Measurements from ENCODE around the gene SPTSSA. TPM values are rescaled to one million over a fixed set of nuclear protein-coding genes. Genes with fewer than 3 reads are reported as not detected.

The SPTSSA gene, protein sequence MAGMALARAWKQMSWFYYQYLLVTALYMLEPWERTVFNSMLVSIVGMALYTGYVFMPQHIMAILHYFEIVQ
- total RNA-seq (2014; rRNA removed; shearing (Covaris generic)) (22.3 and 27.5 TPM in 2 replicates), polyA plus RNA-seq (2016; fragmentation: Nextera tagmentation; extraction: Ambion mirVana) (33.5 and 36.4 TPM in 2 replicates)
- long read RNA-seq, transcript SPTSSA-201 (2 exons, 2,777 nt) = major isoform, 10 of 11 reads
- long read RNA-seq, partial matches to known transcripts = 0 of 11 reads
- long read RNA-seq, other reads (novel, unspliced or antisense) = 1 of 11 reads

DNA sequence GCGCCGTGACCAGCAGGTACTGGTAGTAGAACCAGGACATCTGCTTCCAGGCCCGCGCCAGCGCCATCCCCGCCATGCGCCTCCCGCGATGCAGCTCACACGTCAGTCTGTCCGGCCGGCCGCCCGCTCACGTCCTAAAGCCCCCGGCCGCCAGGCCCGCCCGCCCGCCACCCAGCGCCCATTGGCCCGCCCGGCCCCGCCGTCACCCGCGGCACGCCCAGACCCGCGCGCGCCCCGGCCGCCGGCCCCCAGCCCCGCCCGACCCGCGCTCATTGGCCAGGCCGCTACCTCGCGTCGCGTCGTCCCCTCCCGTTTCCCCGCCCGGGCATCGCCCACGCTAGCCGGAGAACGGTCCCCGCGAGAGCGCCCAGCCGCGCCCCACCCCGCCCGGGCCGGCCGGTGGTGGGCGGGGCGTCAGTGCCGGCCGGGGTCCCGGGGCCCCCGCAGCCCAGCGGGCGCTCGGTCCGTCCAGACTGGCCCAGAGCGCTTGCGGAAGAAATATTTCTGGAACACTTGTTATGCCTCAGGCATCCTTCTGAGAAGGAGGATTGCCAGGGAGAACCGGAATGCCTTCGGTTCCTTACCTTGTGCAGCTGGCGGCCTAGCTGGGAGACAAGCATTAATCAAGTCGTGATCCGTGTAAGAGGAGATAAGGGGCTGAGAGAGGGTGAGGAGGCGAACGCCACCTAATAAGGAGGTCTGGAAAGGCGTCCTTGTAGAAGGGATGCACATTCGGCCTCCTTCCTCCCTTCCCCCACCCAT is at the start of gene SPTSSA:
TSS of gene SPTSSA (minus strand) at position 109 of the 762 bp plus-strand sequence. CDS start at position 76, 33 bp downstream.
- no peaks in the 10 kb centered on the region for H3K27me3 ChIP-seq (ENCODE audit: insufficient read depth)
- peak within 1 kb of the TSS; percentile 97 for H3K27ac ChIP-seq (ENCODE audit: low read depth)
- H3K27me3 Mint-ChIP-seq (ENCODE audit: insufficient read depth, low read depth, poor library complexity) = peaks cover 4% of the 10 kb centered on the region
- 0 out of 2 replicates have a peak, but pooled peaks cover 7% of the 10 kb centered on the region for H3F3A ChIP-seq (replicated peaks; ENCODE audit: low read depth)
- DNase-seq (ENCODE audit: low spot score) (peak; percentile 91), ATAC-seq (peak; percentile 88)
- H3K4me1 ChIP-seq (ENCODE audit: insufficient read depth) = peaks cover 13% of the 10 kb centered on the region
- H3K79me2 ChIP-seq (replicated peaks; ENCODE audit: insufficient read depth) = peaks cover 42% of the 10 kb centered on the region
- TF ChIP-seq POLR2AphosphoS5 (IDR thresholded peaks at IDR 0.05; ENCODE audit: low read depth) = peak; percentile 90
- no peak for TF ChIP-seq EZH2phosphoT487 (IDR thresholded peaks at IDR 0.05; ENCODE audit: unreplicated experiment)
- peak; percentile 63 for TF ChIP-seq CREB1 (CRISPR knock-in tag; IDR thresholded peaks at IDR 0.05; ENCODE audit: low read depth)
- peaks cover 14% of the 10 kb centered on the region; the same call in 1 of the 2 replicates for H3K9me2 ChIP-seq (ENCODE audit: insufficient read depth)
- H3K4me3 ChIP-seq = peak within 1 kb of the TSS; percentile 91
- peak within 1 kb of the TSS; percentile 90 for H3K4me2 ChIP-seq
- H3K36me3 Mint-ChIP-seq (ENCODE audit: low read depth) = peaks cover 2% of the 10 kb centered on the region; the same call in 2 of the 3 replicates
- H4K20me1 ChIP-seq (replicated peaks; ENCODE audit: insufficient read depth) = peaks cover 9% of the 10 kb centered on the region; the same call in 1 of the 2 replicates
- H2AFZ ChIP-seq = peak within 1 kb of the TSS; percentile 99
- peaks cover 11% of the 10 kb centered on the region; the same call in 2 of the 3 replicates for H3K4me1 Mint-ChIP-seq
- no peaks in the 10 kb centered on the region for H3K36me3 ChIP-seq (ENCODE audit: insufficient read depth)
- H3K9me3 Mint-ChIP-seq = no peaks in the 10 kb centered on the region; the same call in 2 of the 3 replicates
- H3K27ac Mint-ChIP-seq = peak within 1 kb of the TSS; percentile 95
- peak within 1 kb of the TSS; percentile 93 for H3K4me3 Mint-ChIP-seq

DNA sequence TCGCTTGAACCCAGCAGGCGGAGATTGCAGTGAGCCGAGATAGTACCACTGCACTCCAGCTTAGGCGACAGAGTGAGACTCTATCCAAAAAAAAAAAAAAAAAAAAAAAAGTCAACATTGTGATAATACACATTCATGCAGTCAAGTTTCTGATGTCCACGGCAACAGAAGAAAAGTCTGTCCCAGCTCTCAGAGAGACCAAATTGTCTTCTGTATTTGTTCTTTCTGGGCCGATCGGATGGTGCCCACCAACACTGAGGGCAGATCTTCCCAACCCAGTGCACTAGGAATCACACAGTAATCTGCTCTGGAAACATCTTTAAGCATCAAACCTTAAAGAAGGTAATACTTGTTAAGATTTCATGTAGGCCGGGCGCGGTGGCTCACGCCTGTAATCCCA is 45.8 kb upstream of the SPTSSA start:
- no peaks in the 10 kb centered on the region for H3K36me3 ChIP-seq (ENCODE audit: insufficient read depth)
- no peak for DNase-seq (ENCODE audit: low spot score)
- H3K27me3 Mint-ChIP-seq (ENCODE audit: insufficient read depth, low read depth, poor library complexity) = peaks cover 3% of the 10 kb centered on the region
- no peak for TF ChIP-seq CTCF (conservative IDR thresholded peaks at IDR 0.05; ENCODE audit: low read depth in 2 of 2)
- no peak for TF ChIP-seq POLR2AphosphoS5 (IDR thresholded peaks at IDR 0.05; ENCODE audit: low read depth)
- TF ChIP-seq EZH2phosphoT487 (IDR thresholded peaks at IDR 0.05; ENCODE audit: unreplicated experiment) = no peak
- no peak for TF ChIP-seq EZH2 (IDR thresholded peaks at IDR 0.05; ENCODE audit: low read depth, unreplicated experiment)
- TF ChIP-seq NANOG (IDR thresholded peaks at IDR 0.05; ENCODE audit: borderline replicate concordance) = no peak
- no peak for TF ChIP-seq ZNF114 (CRISPR knock-in tag; IDR thresholded peaks at IDR 0.05)
- TF ChIP-seq CREB1 (CRISPR knock-in tag; IDR thresholded peaks at IDR 0.05; ENCODE audit: low read depth) = no peak
- no peak for TF ChIP-seq REST (IDR thresholded peaks at IDR 0.05; ENCODE audit: unreplicated experiment)
- no peak for TF ChIP-seq ZNF331 (CRISPR knock-in tag; IDR thresholded peaks at IDR 0.05; ENCODE audit: low read depth)
- no peak for TF ChIP-seq STAT1 (IDR thresholded peaks at IDR 0.05; ENCODE audit: unreplicated experiment)

More for the DNA sequence above, 45.8 kb upstream of the SPTSSA start:
- Histone ChIP-seq H4K20me1 (replicated peaks; ENCODE audit: insufficient read depth) (no peaks in the 10 kb centered on the region), H3F3A (replicated peaks; ENCODE audit: low read depth) (no peaks in the 10 kb centered on the region), H3K4me2 (no peak overlapping the region), H3K9me2 (ENCODE audit: insufficient read depth) (no peaks in the 10 kb centered on the region), H3K4me1 (ENCODE audit: insufficient read depth) (peaks cover 6% of the 10 kb centered on the region), H3K27ac (ENCODE audit: low read depth) (no peak overlapping the region), H3K79me2 (replicated peaks; ENCODE audit: insufficient read depth) (no peaks in the 10 kb centered on the region), H3K4me3 (no peak overlapping the region), H3K27me3 (ENCODE audit: insufficient read depth) (no peaks in the 10 kb centered on the region), H2AFZ (no peak overlapping the region)
- H3K4me3 Mint-ChIP-seq = no peak overlapping the region
- ATAC-seq = no peak
- H3K36me3 Mint-ChIP-seq (ENCODE audit: low read depth) = no peaks in the 10 kb centered on the region
- no peak overlapping the region for H3K27ac Mint-ChIP-seq
- H3K4me1 Mint-ChIP-seq = peaks cover 4% of the 10 kb centered on the region; the same call in 2 of the 3 replicates
- no peaks in the 10 kb centered on the region; the same call in 2 of the 3 replicates for H3K9me3 Mint-ChIP-seq

Data from GM23338 (cell line).